CD4-positive, alpha-beta T cell (primary cell): ENCODE results near the gene NDE1. TPM values are rescaled to one million over a fixed set of nuclear protein-coding genes. Genes with fewer than 3 reads are reported as not detected.
A peak's percentile ranks its signal among the peaks of the same experiment; 100 is the strongest.
"Not testable (repeated sequence)": the region's sequence is repeated elsewhere in the genome, so short reads cannot be mapped to it uniquely, and the experiment has no call there.

Experiments used
- ATAC-seq: fragments of 200-7000 bp; cut with Tn5 transposase; one replicate; pipeline ENCODE4 v1.10.0; 2022; ENCODE audit warnings: mild to moderate bottlenecking; ENCODE audit not compliant: poor library complexity
- CTCF ChIA-PET: fragments of 350-600 bp; sonication (Branson Sonifier 250); formaldehyde crosslinking; loops from one replicate; lab custom pipeline; 2021; ENCODE audit warnings: antibody characterized with exemption, inconsistent platforms; lab: Charles Lee
- POLR2A ChIA-PET: fragments of 350-600 bp; sonication (Branson Sonifier 250); formaldehyde crosslinking; loops from one replicate; lab custom pipeline; 2021; ENCODE audit warnings: antibody characterized with exemption, inconsistent platforms; lab: Charles Lee
- DNase-seq, 14 experiments: peaks; one replicate each; pipeline ENCODE4 v3.0.0-alpha.2; 2013 to 2020; ENCODE audit warnings: mixed read lengths in 2 of 14
- H3K27ac ChIP-seq, 2 donors: one replicate each; pipeline versions ENCODE4 v1.5.1 to v1.7.0; 2013; ENCODE audit warnings: low read length in 2 of 2, low read depth in 1 of 2, mild to moderate bottlenecking in 1 of 2
- H3K27me3 ChIP-seq, 2 experiments: 1 replicate in 1 of 2; 2 replicates in 1 of 2; pipeline versions ENCODE4 v1.6.1 to v1.7.0; 2013; ENCODE audit warnings: low read length in 2 of 2, control low read depth in 1 of 2, mild to moderate bottlenecking in 1 of 2, moderate library complexity in 1 of 2; ENCODE audit not compliant: insufficient read depth in 2 of 2, control insufficient read depth in 1 of 2
- H3K36me3 ChIP-seq: one replicate; pipeline ENCODE4 v1.6.1; 2013; ENCODE audit warnings: low read length, control low read depth; ENCODE audit not compliant: insufficient read depth
- H3K4me1 ChIP-seq: one replicate; pipeline ENCODE4 v1.6.1; 2013; ENCODE audit warnings: low read length, control low read depth; ENCODE audit not compliant: insufficient read depth
- H3K4me3 ChIP-seq: one replicate; pipeline ENCODE4 v1.5.1; 2013; ENCODE audit warnings: mild to moderate bottlenecking, low read length, moderate library complexity
- H3K9me3 ChIP-seq, 2 experiments: 1 replicate in 1 of 2; 2 replicates in 1 of 2; pipeline versions ENCODE4 v1.6.1 to v1.7.0; 2013; ENCODE audit warnings: low read length in 2 of 2, mild to moderate bottlenecking in 2 of 2, control low read depth in 1 of 2, moderate library complexity in 1 of 2; ENCODE audit not compliant: control insufficient read depth in 1 of 2, insufficient read depth in 1 of 2
- H3K27ac Mint-ChIP-seq: one replicate; pipeline ENCODE4 v1.8.0; 2020; ENCODE audit warnings: mixed read lengths
- H3K27me3 Mint-ChIP-seq: one replicate; pipeline ENCODE4 v1.8.0; 2021; ENCODE audit warnings: mixed read lengths
- H3K36me3 Mint-ChIP-seq: one replicate; pipeline ENCODE4 v1.8.0; 2021; ENCODE audit warnings: low read depth, mixed read lengths
- H3K4me1 Mint-ChIP-seq: one replicate; pipeline ENCODE4 v1.8.0; 2021; ENCODE audit warnings: low read depth, mixed read lengths
- H3K4me3 Mint-ChIP-seq: one replicate; pipeline ENCODE4 v1.8.0; 2020; ENCODE audit warnings: mild to moderate bottlenecking, mixed read lengths
- H3K9me3 Mint-ChIP-seq: one replicate; pipeline ENCODE4 v1.8.0; 2020; ENCODE audit warnings: mixed read lengths
- intact Hi-C, 2 experiments: fragments of 100-400 bp; cut with DNase I in 1 of 2; cut with micrococcal nuclease in 1 of 2; formaldehyde crosslinking; loops; one replicate each; pipeline versions ENCODE4 v1.15.1 to v1.9.0; 2023 to 2025; cut with DNase I, micrococcal nuclease
- total RNA-seq, 174 experiments: library from RNA in 2 of 174; stranded (reverse) in 2 of 174; gene quantifications; one replicate each; pipeline ENCODE4 v1.2.3 and lab custom pipeline; 2021 to 2026
- TF ChIP-seq, protein P1 (sequence below): fragments of 200-600 bp; IDR thresholded peaks from one replicate; pipeline ENCODE4 v1.8.0; 2022; ENCODE audit warnings: antibody characterized with exemption, mild to moderate bottlenecking

The NDE1 gene
- total RNA-seq, 2 experiments from 2014 or later, result 96.6 to 106 TPM

DNA sequence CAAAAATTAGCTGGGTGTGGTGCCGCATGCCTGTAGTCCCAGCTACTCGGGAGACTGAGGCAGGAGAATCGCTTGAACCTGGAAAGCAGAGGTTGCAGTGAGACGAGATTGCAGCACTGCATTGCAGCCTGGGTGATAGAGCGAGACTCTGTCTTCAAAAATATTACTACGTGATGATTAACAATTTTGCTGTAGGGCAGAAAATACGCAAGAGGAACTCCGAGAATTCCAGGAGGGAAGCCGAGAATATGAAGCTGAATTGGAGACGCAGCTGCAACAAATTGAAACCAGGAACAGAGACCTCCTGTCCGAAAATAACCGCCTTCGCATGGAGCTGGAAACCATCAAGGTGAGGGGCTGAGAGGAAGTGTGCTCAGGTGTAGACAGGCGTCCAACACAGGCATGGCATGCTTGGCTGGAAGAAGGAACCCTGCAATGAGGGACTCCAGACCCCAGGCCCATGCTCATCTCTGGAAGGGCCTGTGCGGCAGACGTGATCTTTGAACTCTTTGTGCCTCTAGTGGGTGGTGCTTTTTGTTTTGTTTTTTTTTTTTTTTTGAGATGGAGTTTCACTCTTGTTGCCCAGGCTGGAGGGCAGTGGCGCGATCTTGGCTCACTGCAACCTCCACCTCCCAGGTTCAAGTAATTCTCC, 17.2 kb downstream of the NDE1 start:
- CTCF ChIA-PET, result interaction anchor here (0.7 kb wide), 1 partner anchor 189 kb away, joined by 4 read pairs; the partner anchor contains the start of gene MYH11
- Mint-ChIP-seq H3K9me3 (no peaks in the 10 kb centered on the region), H3K27ac (peak overlapping the region; percentile 30), H3K27me3 (no peaks in the 10 kb centered on the region), H3K36me3 (peaks cover 84% of the 10 kb centered on the region), H3K4me3 (no peak overlapping the region), H3K4me1 (peaks cover 19% of the 10 kb centered on the region)
- ATAC-seq (no peak), DNase-seq (no peak)
- intact Hi-C loops, result no loop called here
- no peak overlapping the region for H3K4me3 ChIP-seq
- peaks cover 78% of the 10 kb centered on the region for H3K36me3 ChIP-seq
- no peaks in the 10 kb centered on the region for H3K9me3 ChIP-seq
- H3K27ac ChIP-seq, result no peak overlapping the region
- no peaks in the 10 kb centered on the region for H3K27me3 ChIP-seq
- H3K4me1 ChIP-seq, result peaks cover 17% of the 10 kb centered on the region
- POLR2A ChIA-PET, result no interaction called here
- TF ChIP-seq, protein P1, sequence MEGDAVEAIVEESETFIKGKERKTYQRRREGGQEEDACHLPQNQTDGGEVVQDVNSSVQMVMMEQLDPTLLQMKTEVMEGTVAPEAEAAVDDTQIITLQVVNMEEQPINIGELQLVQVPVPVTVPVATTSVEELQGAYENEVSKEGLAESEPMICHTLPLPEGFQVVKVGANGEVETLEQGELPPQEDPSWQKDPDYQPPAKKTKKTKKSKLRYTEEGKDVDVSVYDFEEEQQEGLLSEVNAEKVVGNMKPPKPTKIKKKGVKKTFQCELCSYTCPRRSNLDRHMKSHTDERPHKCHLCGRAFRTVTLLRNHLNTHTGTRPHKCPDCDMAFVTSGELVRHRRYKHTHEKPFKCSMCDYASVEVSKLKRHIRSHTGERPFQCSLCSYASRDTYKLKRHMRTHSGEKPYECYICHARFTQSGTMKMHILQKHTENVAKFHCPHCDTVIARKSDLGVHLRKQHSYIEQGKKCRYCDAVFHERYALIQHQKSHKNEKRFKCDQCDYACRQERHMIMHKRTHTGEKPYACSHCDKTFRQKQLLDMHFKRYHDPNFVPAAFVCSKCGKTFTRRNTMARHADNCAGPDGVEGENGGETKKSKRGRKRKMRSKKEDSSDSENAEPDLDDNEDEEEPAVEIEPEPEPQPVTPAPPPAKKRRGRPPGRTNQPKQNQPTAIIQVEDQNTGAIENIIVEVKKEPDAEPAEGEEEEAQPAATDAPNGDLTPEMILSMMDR, result no peak

DNA sequence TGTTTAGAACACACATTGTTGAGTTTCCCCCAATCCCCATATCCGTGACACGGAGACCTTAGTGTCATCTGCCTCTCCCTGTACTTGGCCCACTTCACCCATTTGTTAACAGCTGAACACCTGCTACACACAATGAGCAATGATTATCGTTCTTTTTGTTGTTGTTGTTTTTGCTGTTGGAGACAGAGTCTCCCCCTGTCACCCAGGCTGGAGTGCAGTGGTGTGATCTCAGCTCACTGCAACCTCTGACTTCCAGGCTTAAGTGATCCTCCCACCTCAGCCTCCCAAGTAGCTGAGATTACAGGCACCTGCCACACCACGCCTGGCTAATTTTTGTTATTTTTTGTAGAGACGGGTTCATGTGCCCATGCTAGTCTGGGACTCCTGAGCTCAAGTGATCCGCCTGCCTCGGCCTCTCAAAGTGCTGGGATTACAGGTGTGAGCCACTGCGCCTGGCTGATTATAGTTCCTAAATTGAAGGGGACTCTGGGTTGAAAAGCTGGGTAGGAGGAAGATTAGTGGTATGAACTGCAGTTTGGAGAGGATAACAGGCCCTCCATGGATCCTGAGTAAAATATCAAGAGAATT, 21.6 kb downstream of the NDE1 start:
- H3K4me1 Mint-ChIP-seq, result peaks cover 39% of the 10 kb centered on the region
- peaks cover 50% of the 10 kb centered on the region for H3K36me3 ChIP-seq
- TF ChIP-seq, protein P1, result no peak

DNA sequence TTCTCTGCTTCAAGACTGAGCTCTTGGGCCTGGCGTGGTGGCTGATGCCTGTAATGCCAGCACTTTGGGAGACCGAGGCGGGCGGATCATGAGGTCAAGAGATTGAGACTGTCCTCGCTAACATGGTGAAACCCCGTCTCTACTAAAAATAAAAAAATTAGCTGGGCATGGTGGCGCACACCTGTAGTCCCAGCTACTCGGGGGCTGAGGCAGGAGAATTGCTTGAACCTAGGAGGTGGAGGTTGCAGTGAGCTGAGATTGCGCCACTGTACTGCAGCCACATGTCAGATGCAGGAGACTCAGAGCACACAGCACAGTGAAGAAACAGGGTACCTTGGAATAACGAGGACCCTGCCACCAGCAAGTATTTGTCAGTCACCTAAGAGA, 22.1 kb downstream of the NDE1 start:
- ATAC-seq, result peak; percentile 0
- not testable (repeated sequence) for H3K9me3 ChIP-seq, H3K4me3 ChIP-seq, H3K27me3 ChIP-seq, H3K9me3 Mint-ChIP-seq, H3K27me3 Mint-ChIP-seq, DNase-seq
- H3K27ac ChIP-seq, result peak overlapping the region; percentile 94 to 96
- peak overlapping the region; percentile 28 for H3K4me3 Mint-ChIP-seq
- peak overlapping the region; percentile 92 for H3K27ac Mint-ChIP-seq
- POLR2A ChIA-PET, result interaction anchor here (1.1 to 4.3 kb wide), 4 partner anchors 14 to 29 kb away, joined by 3 to 48 read pairs (median 6); partner anchors contain the start of genes MARF1 and NDE1
- intact Hi-C loops, result loop anchor here in 1 of 2 experiments (2.0 to 10.0 kb wide), 2 partner anchors 29 to 213 kb away; partner anchors contain the start of genes CEP20 and MARF1
- peaks cover 49% of the 10 kb centered on the region for H3K36me3 ChIP-seq
- peaks cover 39% of the 10 kb centered on the region for H3K4me1 Mint-ChIP-seq
- peaks cover 44% of the 10 kb centered on the region for H3K4me1 ChIP-seq
- CTCF ChIA-PET, result interaction anchor here (0.6 to 3.4 kb wide), 3 partner anchors 10 to 85 kb away, joined by 3 to 20 read pairs (median 9); partner anchors contain the start of gene MARF1
- H3K36me3 Mint-ChIP-seq, result peaks cover 63% of the 10 kb centered on the region

More for the DNA sequence above, 21.6 kb downstream of the NDE1 start:
- ChIA-PET POLR2A (interaction anchor here (2.7 to 4.3 kb wide), 2 partner anchors 13 to 29 kb away, joined by 10 to 48 read pairs; partner anchors contain the start of gene MARF1), CTCF (interaction anchor here (0.6 to 3.4 kb wide), 3 partner anchors 10 to 85 kb away, joined by 3 to 20 read pairs (median 9); partner anchors contain the start of gene MARF1)
- Histone ChIP-seq H3K27me3 (no peaks in the 10 kb centered on the region), H3K4me1 (peaks cover 44% of the 10 kb centered on the region), H3K27ac (peak overlapping the region; percentile 94 to 96), H3K4me3 (no peak overlapping the region), H3K9me3 (no peaks in the 10 kb centered on the region)
- no peak for DNase-seq
- intact Hi-C loops, result loop anchor here in 1 of 2 experiments (2.0 to 10.0 kb wide), 3 partner anchors 21 to 213 kb away; partner anchors contain the start of genes CEP20, MARF1 and NDE1
- no peaks in the 10 kb centered on the region for H3K9me3 Mint-ChIP-seq
- no peaks in the 10 kb centered on the region for H3K27me3 Mint-ChIP-seq
- H3K36me3 Mint-ChIP-seq, result peaks cover 64% of the 10 kb centered on the region
- H3K4me3 Mint-ChIP-seq, result peak overlapping the region; percentile 11
- no peak for ATAC-seq
- peak overlapping the region; percentile 92 for H3K27ac Mint-ChIP-seq
